ENCODE results near the gene PGM5. TPM values are rescaled to one million over a fixed set of nuclear protein-coding genes. Genes with fewer than 3 reads are reported as not detected.
"Not testable (repeated sequence)": the region's sequence is repeated elsewhere in the genome, so short reads cannot be mapped to it uniquely, and the experiment has no call there.

Gene PGM5
- total RNA-seq, 1 donor from 2014 or later = not detected

GRCh38 chr9:68342265-68343025 is 14.0 kb upstream of the PGM5 start:
- intact Hi-C loops (cut with micrococcal nuclease); DNase-seq (ENCODE audit: low spot score); H3K4me3 Mint-ChIP-seq; H3K9me3 Mint-ChIP-seq; H3K36me3 Mint-ChIP-seq (ENCODE audit: low read depth); H3K4me1 Mint-ChIP-seq (ENCODE audit: low read depth); H3K27me3 Mint-ChIP-seq (ENCODE audit: insufficient read depth); H3K27ac Mint-ChIP-seq: not testable (repeated sequence)

DNA sequence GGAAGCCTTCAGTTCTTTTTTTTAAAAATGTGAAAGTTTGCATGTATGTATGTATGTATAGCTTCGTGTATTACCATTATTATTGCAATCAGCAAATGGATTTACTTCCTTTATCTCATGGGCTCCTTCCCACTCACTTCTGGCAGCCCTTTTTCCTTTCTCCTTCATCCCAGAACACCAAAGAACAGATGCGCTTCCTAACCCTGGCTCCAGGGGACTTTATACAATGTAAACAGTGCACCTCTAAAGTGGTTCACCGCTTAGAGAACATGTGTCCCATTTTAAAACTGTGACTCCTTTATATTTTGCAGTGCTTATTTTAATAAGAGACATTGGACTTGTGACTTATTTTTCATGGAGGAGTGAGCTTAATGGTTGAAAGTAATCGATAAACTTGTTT is 13.2 kb upstream of the PGM5 start:
- H3K27ac Mint-ChIP-seq; DNase-seq (ENCODE audit: low spot score); H3K36me3 Mint-ChIP-seq (ENCODE audit: low read depth); H3K4me1 Mint-ChIP-seq (ENCODE audit: low read depth); H3K27me3 Mint-ChIP-seq (ENCODE audit: insufficient read depth); H3K4me3 Mint-ChIP-seq; H3K9me3 Mint-ChIP-seq; intact Hi-C loops (cut with micrococcal nuclease): not testable (repeated sequence)

DNA sequence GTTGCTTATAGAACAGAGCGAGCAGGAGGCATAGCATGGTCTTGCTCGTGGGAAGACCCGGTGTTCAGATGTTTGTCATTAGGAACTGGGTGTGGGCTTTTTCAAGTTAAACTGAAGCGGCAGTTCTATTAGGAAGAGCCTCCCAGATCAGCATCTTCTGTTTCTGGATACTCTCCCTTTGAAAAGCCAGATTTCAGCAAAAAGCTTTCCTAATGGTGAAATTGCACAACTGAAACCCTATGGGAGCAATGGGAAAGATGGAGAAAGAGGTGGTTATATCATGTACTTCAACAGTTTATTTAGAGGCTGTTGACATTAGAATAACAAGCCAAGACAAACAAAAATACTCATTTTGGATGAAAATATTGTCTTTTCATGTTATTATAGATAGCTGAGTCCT is 12.4 kb upstream of the PGM5 start:
- H3K27ac Mint-ChIP-seq; H3K4me1 Mint-ChIP-seq (ENCODE audit: low read depth); H3K27me3 Mint-ChIP-seq (ENCODE audit: insufficient read depth); DNase-seq (ENCODE audit: low spot score); H3K36me3 Mint-ChIP-seq (ENCODE audit: low read depth); H3K4me3 Mint-ChIP-seq; intact Hi-C loops (cut with micrococcal nuclease); H3K9me3 Mint-ChIP-seq: not testable (repeated sequence)

- not testable (repeated sequence) for H3K36me3 Mint-ChIP-seq (ENCODE audit: low read depth); DNase-seq (ENCODE audit: low spot score); H3K4me1 Mint-ChIP-seq (ENCODE audit: low read depth); H3K9me3 Mint-ChIP-seq; H3K4me3 Mint-ChIP-seq; H3K27ac Mint-ChIP-seq
- intact Hi-C loops (cut with micrococcal nuclease) = loop anchor here (10.0 kb wide), 1 partner anchor 213 kb away; no protein-coding TSS in a partner anchor
- H3K27me3 Mint-ChIP-seq (ENCODE audit: insufficient read depth) = peaks cover 15% of the 10 kb centered on the region
Observed at GRCh38 chr9:68351689-68352088, 4.7 kb upstream of the PGM5 start.

DNA sequence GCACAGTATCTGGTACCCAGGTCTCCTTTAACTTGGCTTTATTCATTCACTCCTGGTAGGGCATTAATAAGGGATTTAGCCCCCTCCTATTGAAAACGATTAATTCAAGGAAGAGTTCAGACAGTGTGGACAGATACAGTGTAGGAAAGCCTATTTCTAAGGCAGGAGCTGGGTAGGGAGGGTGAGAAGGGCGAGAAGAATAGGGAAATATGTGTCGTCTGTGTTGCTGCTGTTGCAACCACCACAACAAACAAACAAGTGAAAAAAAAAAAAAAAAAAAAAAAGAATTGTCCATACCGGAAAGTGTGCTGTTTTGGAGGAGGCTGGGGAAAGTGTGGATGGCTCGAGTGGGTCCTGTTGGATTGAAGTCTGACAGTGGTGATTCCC is 425 bp upstream of the PGM5 start:
- not testable (repeated sequence) for DNase-seq (ENCODE audit: low spot score); H3K27ac Mint-ChIP-seq; H3K9me3 Mint-ChIP-seq; H3K4me1 Mint-ChIP-seq (ENCODE audit: low read depth); H3K36me3 Mint-ChIP-seq (ENCODE audit: low read depth)
- H3K27me3 Mint-ChIP-seq (ENCODE audit: insufficient read depth) = peaks cover 35% of the 10 kb centered on the region
- H3K4me3 Mint-ChIP-seq = peak overlapping the region; percentile 59
- intact Hi-C loops (cut with micrococcal nuclease) = loop anchor here (10.0 kb wide), 1 partner anchor 209 kb away; no protein-coding TSS in a partner anchor

GRCh38 chr9:68357119-68357714 is 806 bp downstream of the PGM5 start:
- H3K4me1 Mint-ChIP-seq (ENCODE audit: low read depth); H3K27ac Mint-ChIP-seq; H3K9me3 Mint-ChIP-seq; DNase-seq (ENCODE audit: low spot score); H3K36me3 Mint-ChIP-seq (ENCODE audit: low read depth): not testable (repeated sequence)
- H3K27me3 Mint-ChIP-seq (ENCODE audit: insufficient read depth) = peaks cover 35% of the 10 kb centered on the region
- intact Hi-C loops (cut with micrococcal nuclease) = loop anchor here (10.0 kb wide), 1 partner anchor 208 kb away; no protein-coding TSS in a partner anchor
- H3K4me3 Mint-ChIP-seq = peak overlapping the region; percentile 22

DNA sequence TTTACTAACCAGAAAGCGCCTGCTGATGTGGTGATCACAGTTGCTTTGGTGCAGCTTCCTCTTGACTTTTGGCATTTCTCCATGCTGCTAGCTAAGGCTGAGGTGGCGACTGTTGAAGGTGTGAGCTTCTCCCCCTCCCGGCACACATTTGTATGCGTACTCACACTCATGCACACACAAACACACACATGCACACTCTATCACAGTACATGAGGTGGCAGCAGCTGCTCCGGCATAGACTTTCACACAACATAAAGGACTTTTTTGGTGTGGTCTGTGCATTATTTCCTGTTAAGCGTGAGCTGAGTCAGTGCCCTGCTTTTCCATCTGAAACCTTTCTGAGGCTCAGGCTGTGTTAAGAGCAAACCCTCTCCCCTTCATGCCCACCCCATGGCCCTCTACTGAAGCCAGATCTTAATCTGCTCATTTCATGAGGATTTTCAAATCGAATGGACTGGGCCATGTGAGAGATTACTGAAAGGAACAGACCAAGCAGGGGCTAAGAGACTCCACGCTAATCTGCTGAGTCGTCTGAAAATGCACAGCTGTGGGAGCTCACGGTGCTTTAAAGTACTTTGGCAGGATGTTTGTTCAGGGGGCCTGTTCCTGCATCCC is 10.6 kb downstream of the PGM5 start:
- H3K9me3 Mint-ChIP-seq; H3K4me1 Mint-ChIP-seq (ENCODE audit: low read depth); intact Hi-C loops (cut with micrococcal nuclease); DNase-seq (ENCODE audit: low spot score); H3K27ac Mint-ChIP-seq; H3K36me3 Mint-ChIP-seq (ENCODE audit: low read depth); H3K4me3 Mint-ChIP-seq: not testable (repeated sequence)
- H3K27me3 Mint-ChIP-seq (ENCODE audit: insufficient read depth) = peaks cover 14% of the 10 kb centered on the region

DNA sequence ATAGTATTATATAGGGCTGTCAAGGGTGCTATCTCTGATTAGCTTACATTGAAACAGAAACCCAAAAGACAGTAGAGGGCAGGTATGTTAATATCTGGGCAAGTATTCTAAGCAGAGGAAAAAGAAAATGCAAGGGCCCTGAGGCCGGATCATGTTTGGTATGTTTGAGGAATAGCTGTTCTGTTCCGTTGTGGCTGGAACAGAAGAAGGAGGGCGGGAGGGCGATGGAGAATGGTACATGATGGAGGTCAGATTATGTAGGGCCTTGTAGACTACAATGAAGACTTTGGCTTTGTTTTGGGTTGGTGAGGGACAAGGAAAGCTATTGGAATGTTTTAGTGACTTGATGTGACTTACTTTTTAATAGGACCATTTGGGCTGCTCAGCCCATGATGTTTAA is 19.4 kb downstream of the PGM5 start:
- DNase-seq (ENCODE audit: low spot score); H3K27me3 Mint-ChIP-seq (ENCODE audit: insufficient read depth); H3K27ac Mint-ChIP-seq; H3K4me3 Mint-ChIP-seq; H3K36me3 Mint-ChIP-seq (ENCODE audit: low read depth); intact Hi-C loops (cut with micrococcal nuclease); H3K4me1 Mint-ChIP-seq (ENCODE audit: low read depth); H3K9me3 Mint-ChIP-seq: not testable (repeated sequence)

- H3K4me1 Mint-ChIP-seq (ENCODE audit: low read depth); H3K4me3 Mint-ChIP-seq; H3K27ac Mint-ChIP-seq; H3K9me3 Mint-ChIP-seq; DNase-seq (ENCODE audit: low spot score); intact Hi-C loops (cut with micrococcal nuclease); H3K36me3 Mint-ChIP-seq (ENCODE audit: low read depth); H3K27me3 Mint-ChIP-seq (ENCODE audit: insufficient read depth): not testable (repeated sequence)
Observed at GRCh38 chr9:68377723-68378122, 21.3 kb downstream of the PGM5 start.

- intact Hi-C loops (cut with micrococcal nuclease); H3K36me3 Mint-ChIP-seq (ENCODE audit: low read depth); H3K4me3 Mint-ChIP-seq; H3K4me1 Mint-ChIP-seq (ENCODE audit: low read depth); H3K27ac Mint-ChIP-seq; DNase-seq (ENCODE audit: low spot score); H3K9me3 Mint-ChIP-seq; H3K27me3 Mint-ChIP-seq (ENCODE audit: insufficient read depth): not testable (repeated sequence)
Observed at GRCh38 chr9:68383894-68384293, 27.5 kb downstream of the PGM5 start.

DNA sequence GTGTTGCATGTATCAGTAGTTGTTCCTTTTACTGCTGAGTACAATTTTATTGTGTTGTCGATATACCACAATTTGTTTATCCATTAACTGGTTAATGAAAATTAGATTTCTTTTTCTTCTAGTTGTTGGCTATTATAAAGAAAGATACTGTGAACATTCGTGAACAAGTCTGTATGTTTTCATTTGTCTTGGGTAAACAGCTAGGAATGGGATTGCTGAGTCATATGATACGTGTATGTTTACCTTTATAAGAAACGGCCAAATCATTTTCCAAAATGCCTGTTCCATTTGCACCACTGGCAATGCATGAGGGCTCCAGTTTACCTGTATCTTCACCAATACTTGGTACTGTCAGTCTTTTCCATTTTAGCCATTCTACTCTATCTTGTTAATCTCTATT is 33.1 kb downstream of the PGM5 start:
- H3K27me3 Mint-ChIP-seq (ENCODE audit: insufficient read depth); intact Hi-C loops (cut with micrococcal nuclease); DNase-seq (ENCODE audit: low spot score); H3K9me3 Mint-ChIP-seq; H3K4me3 Mint-ChIP-seq; H3K36me3 Mint-ChIP-seq (ENCODE audit: low read depth); H3K27ac Mint-ChIP-seq; H3K4me1 Mint-ChIP-seq (ENCODE audit: low read depth): not testable (repeated sequence)

DNA sequence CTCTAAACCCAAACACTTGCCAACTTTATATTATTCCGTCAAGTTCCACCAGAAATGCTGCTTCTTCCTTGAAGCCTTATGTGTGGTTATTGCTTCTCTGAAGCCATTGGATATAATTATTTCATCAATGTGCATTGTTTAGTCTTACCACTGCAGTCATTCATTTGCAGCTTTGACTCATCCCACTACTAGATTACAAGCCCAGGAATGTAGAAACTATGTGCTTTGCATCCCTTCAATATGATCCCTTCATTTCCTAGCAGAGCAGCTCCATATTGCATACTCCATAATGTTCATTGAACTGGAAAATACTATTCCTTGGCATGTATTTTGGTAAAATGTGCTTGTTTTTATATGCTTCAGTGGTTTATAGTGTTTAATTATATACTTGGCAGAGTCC is 34.3 kb downstream of the PGM5 start:
- H3K36me3 Mint-ChIP-seq (ENCODE audit: low read depth); H3K27me3 Mint-ChIP-seq (ENCODE audit: insufficient read depth); H3K4me1 Mint-ChIP-seq (ENCODE audit: low read depth); H3K9me3 Mint-ChIP-seq; H3K4me3 Mint-ChIP-seq; intact Hi-C loops (cut with micrococcal nuclease); H3K27ac Mint-ChIP-seq; DNase-seq (ENCODE audit: low spot score): not testable (repeated sequence)

- DNase-seq (ENCODE audit: low spot score); intact Hi-C loops (cut with micrococcal nuclease); H3K4me1 Mint-ChIP-seq (ENCODE audit: low read depth); H3K36me3 Mint-ChIP-seq (ENCODE audit: low read depth); H3K27me3 Mint-ChIP-seq (ENCODE audit: insufficient read depth); H3K9me3 Mint-ChIP-seq; H3K27ac Mint-ChIP-seq; H3K4me3 Mint-ChIP-seq: not testable (repeated sequence)
Observed at GRCh38 chr9:68396411-68397094, 40.1 kb downstream of the PGM5 start.
